Measurements from ENCODE around the gene IGFBPL1. TPM values are rescaled to one million over a fixed set of nuclear protein-coding genes. Genes with fewer than 3 reads are reported as not detected.

IGFBPL1 gene
- total and polyA plus RNA-seq, 12 donors, result not detected

GRCh38 chr9:38358390-38359296 is 65.6 kb downstream of the IGFBPL1 start:
- Histone ChIP-seq H3K4me1 (peaks cover 0 to 7% (median 0%) of the 10 kb centered on the region in 9 donors), H3K36me3 (no peaks in the 10 kb centered on the region), H3K4me3 (no peak overlapping the region), H3K9me3 (no peaks in the 10 kb centered on the region), H3K27me3 (no peaks in the 10 kb centered on the region), H3K27ac (no peak overlapping the region)
- no peak for TF ChIP-seq CTCF (IDR thresholded peaks at IDR 0.05)
- 73 to 80% methylated on average over 9 of the region's 9 CpGs for WGBS, 2 donors
- intact Hi-C loops (cut with DNase I), result loop anchor here in 2 of 10 donors (10.0 kb wide), 2 partner anchors 56 to 624 kb away; no protein-coding TSS in a partner anchor
- DNase-seq (no peak), ATAC-seq (no peak)

GRCh38 chr9:38357350-38358114 is 66.7 kb downstream of the IGFBPL1 start:
- no peak for DNase-seq

GRCh38 chr9:38356851-38357250 is 67.4 kb downstream of the IGFBPL1 start:
- intact Hi-C loops (cut with DNase I), result loop anchor here in 2 of 10 donors (10.0 kb wide), 2 partner anchors 58 to 622 kb away; no protein-coding TSS in a partner anchor
- Histone ChIP-seq H3K36me3 (no peaks in the 10 kb centered on the region), H3K27ac (no peak overlapping the region), H3K27me3 (peaks cover 0 to 9% (median 0%) of the 10 kb centered on the region in 7 donors), H3K9me3 (no peaks in the 10 kb centered on the region), H3K4me1 (peaks cover 0 to 4% (median 0%) of the 10 kb centered on the region in 9 donors), H3K4me3 (no peak overlapping the region)
- no peak for ATAC-seq
- WGBS, 2 donors, result 74 to 90% methylated on average over 5 of the region's 5 CpGs
- no peak for DNase-seq
- TF ChIP-seq CTCF (IDR thresholded peaks at IDR 0.05), result no peak

More at GRCh38 chr9:38357350-38358114, 66.7 kb downstream of the IGFBPL1 start:
- Histone ChIP-seq H3K27me3 (peaks cover 0 to 5% (median 0%) of the 10 kb centered on the region in 7 donors), H3K4me1 (peaks cover 0 to 4% (median 0%) of the 10 kb centered on the region in 9 donors), H3K9me3 (no peaks in the 10 kb centered on the region), H3K27ac (no peak overlapping the region), H3K4me3 (no peak overlapping the region), H3K36me3 (no peaks in the 10 kb centered on the region)
- no peak for ATAC-seq
- intact Hi-C loops (cut with DNase I), result loop anchor here in 2 of 10 donors (10.0 kb wide), 2 partner anchors 57 to 623 kb away; no protein-coding TSS in a partner anchor
- no peak for TF ChIP-seq CTCF (IDR thresholded peaks at IDR 0.05)
- WGBS, 2 donors, result 82 to 92% methylated on average over 5 of the region's 5 CpGs

Other genes with a start within 250 kb of the IGFBPL1 start
- gene ALDH1B1, start 31.8 kb downstream of the IGFBPL1 start, total RNA-seq, result 10 to 100 TPM; 12.1 to 30.2 (median 18.9) TPM
- gene ALDH1B1, start 31.8 kb downstream of the IGFBPL1 start, polyA plus RNA-seq, result 10 to 100 TPM in 1 of 2 donors, 1 to 10 TPM in 1; 4.0 to 15.7 TPM
- gene ANKRD18A, start 196.1 kb upstream of the IGFBPL1 start, total RNA-seq, result 1 to 10 TPM in 8 of 10 donors, under 1 TPM in 2; 0.22 to 5.5 (median 3.1) TPM
- 1 to 10 TPM in 1 of 2 donors, under 1 TPM in 1; 0.75 to 1.9 TPM for gene ANKRD18A, start 196.1 kb upstream of the IGFBPL1 start, polyA plus RNA-seq